Mucosa of rectum (tissue), 2 donors: ENCODE measurements around the gene TNFAIP8L3.
A peak's percentile ranks its signal among the peaks of the same experiment; 100 is the strongest.

Experiments
- H3K27ac ChIP-seq, 2 donors: one replicate each; pipeline ENCODE4 v1.7.0; 2013; ENCODE audit warnings: inconsistent platforms in 2 of 2, low read depth in 2 of 2, low read length in 2 of 2
- H3K27me3 ChIP-seq, 2 donors: one replicate each; pipeline ENCODE4 v1.7.0; 2013; ENCODE audit warnings: low read length in 2 of 2; ENCODE audit not compliant: control insufficient read depth in 2 of 2, insufficient read depth in 2 of 2
- H3K36me3 ChIP-seq, 2 donors: one replicate each; pipeline ENCODE4 v1.7.0; 2013; ENCODE audit warnings: low read length in 2 of 2; ENCODE audit not compliant: control insufficient read depth in 2 of 2, insufficient read depth in 2 of 2
- H3K4me1 ChIP-seq, 2 donors: one replicate each; pipeline ENCODE4 v1.7.0; 2013; ENCODE audit warnings: low read length in 2 of 2, mild to moderate bottlenecking in 1 of 2; ENCODE audit not compliant: control insufficient read depth in 2 of 2, insufficient read depth in 2 of 2
- H3K4me3 ChIP-seq, 2 donors: one replicate each; pipeline ENCODE4 v1.7.0; 2013; ENCODE audit warnings: low read length in 2 of 2
- H3K9ac ChIP-seq, 2 donors: one replicate each; pipeline ENCODE4 v1.7.0; 2013; ENCODE audit warnings: low read length in 2 of 2, low read depth in 1 of 2, mild to moderate bottlenecking in 1 of 2
- H3K9me3 ChIP-seq, 2 donors: one replicate each; pipeline ENCODE4 v1.7.0; 2013; ENCODE audit warnings: low read length in 2 of 2; ENCODE audit not compliant: control insufficient read depth in 2 of 2
- donor health status: healthy.
- donor health status: Normal muscosa, but diverticular disease.

Gene TNFAIP8L3

DNA sequence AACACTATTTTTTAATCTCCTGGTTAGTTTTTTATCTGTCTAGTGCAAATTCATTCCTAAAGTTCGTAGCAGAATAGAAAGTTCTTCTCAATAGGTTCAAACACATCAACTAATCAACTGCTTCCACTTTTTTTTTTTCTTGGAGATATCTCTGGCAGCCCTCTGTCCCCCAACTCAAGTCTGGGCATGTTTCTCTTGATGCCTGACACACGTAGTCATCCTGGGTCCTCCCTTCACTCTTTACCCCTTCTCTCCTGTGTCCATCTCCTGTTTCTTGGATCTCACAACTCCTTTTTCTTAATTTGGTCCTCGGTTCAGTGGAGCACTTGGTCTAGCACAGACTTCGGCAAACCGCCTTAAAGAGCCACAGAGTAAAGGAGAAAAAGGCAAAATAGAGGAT, 14.4 kb downstream of the TNFAIP8L3 start:
- Histone ChIP-seq H3K4me3 (no peak overlapping the region), H3K9ac (no peak overlapping the region), H3K27me3 (no peaks in the 10 kb centered on the region), H3K4me1 (no peaks in the 10 kb centered on the region), H3K36me3 (no peaks in the 10 kb centered on the region), H3K9me3 (no peaks in the 10 kb centered on the region), H3K27ac (no peak overlapping the region)

DNA sequence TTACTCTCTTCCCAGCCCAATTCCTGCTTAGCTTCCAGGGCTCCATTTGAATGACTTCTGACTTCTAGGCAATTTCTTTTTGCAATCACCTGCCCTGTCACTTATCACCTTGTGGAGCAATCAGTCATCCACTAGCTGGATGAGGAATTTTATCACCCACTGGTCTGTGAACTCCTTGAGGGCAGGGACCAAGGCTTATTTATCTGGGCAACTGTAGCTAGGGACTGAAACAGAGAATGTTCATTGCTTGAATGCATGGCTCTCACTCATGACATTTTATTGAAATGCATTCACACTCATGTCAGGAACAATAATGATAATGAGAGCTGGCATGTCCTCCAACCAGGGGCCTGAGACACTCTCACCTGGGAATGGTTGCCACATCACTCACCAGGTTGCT, 15.5 kb downstream of the TNFAIP8L3 start:
- no peaks in the 10 kb centered on the region for H3K36me3 ChIP-seq
- H3K4me3 ChIP-seq = no peak overlapping the region
- no peaks in the 10 kb centered on the region for H3K4me1 ChIP-seq
- no peaks in the 10 kb centered on the region for H3K9me3 ChIP-seq
- no peak overlapping the region for H3K9ac ChIP-seq
- no peak overlapping the region for H3K27ac ChIP-seq
- H3K27me3 ChIP-seq = no peaks in the 10 kb centered on the region

DNA sequence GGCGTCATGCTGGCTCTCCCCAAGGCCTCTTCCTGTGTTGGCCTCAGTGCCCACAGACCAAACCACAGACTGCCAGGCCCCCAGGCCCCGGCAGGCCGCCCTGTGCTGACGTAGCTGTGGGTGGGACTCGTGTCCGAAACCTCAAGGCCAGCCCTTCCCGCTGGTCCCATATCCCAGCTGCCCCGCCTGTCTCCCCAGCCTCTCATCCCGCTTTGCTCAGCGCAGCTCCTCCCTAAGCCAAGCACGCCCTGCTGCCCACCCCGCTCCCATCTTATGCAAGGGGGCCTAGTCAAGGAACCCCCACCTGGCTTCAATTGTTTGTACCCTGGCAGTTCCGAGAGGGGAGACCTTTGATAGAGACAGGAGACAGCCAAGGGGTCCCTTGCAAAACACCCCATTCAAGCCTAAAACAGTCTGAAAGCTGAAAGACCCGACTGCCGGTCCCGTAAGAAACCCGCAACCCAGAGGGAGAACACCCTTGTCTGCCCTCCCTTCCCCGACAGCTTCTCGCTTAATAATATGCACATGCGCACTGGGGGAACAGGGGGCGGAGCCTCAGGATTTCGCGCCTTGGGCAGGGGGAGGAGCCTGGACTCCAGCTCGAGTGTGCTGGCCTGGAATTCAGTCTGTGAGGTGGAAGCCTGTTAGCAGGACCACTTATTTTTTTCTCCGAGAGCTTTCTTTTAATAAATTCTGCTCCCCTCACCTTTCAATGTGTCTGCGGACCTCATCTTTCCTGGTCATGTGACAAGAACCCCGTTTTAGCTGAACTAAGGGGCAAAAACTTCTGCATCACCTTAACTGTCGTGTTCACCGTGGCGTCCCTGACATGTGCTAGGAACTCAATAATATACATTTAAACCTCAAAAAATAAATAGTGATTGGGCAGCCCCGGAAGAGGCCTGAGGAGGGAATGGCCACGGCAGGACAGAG, 17.2 kb downstream of the TNFAIP8L3 start:
- H3K4me1 ChIP-seq = no peaks in the 10 kb centered on the region
- no peaks in the 10 kb centered on the region for H3K36me3 ChIP-seq
- peak overlapping the region in 1 of 2 donors; percentile 11 for H3K27ac ChIP-seq
- no peak overlapping the region for H3K9ac ChIP-seq
- no peaks in the 10 kb centered on the region for H3K27me3 ChIP-seq
- no peaks in the 10 kb centered on the region for H3K9me3 ChIP-seq
- peak overlapping the region in 1 of 2 donors; percentile 45 for H3K4me3 ChIP-seq

DNA sequence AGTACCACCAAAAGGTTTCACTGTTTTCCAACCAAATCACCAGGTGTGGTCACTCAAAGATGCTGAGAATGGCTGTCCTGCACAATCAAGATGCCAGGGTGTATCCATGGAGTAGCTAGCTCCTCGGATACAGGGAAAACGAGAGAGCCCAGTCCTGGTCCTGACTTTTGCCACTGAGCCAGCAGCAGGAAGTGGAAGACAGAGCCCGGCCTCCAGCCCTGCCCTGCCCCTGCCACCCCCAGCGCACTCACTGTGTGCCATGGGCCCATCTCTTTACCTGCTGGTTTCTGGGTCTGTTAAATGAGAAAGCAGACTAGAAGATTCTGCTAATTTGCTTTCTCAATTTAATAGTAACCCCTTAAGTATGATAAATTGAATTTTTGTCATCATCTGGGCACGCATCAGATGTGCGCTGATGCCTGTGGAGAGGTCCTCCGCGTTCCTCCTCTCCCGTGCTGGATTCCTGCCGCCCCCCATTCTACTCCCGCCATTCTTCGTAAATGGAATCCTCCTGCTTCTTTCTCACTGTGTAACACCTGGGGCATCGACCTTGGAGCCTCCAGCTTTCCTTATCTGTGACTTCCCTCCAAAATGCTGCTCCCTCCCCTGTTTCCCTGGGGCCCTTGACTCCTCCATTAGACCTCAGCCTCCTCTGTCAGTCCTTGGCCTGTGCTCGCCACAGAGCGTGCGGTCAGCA, 18.0 kb downstream of the TNFAIP8L3 start:
- H3K9ac ChIP-seq = no peak overlapping the region
- H3K4me3 ChIP-seq = no peak overlapping the region
- H3K9me3 ChIP-seq = no peaks in the 10 kb centered on the region
- H3K36me3 ChIP-seq = no peaks in the 10 kb centered on the region
- no peaks in the 10 kb centered on the region for H3K27me3 ChIP-seq
- H3K27ac ChIP-seq = no peak overlapping the region
- H3K4me1 ChIP-seq = no peaks in the 10 kb centered on the region

DNA sequence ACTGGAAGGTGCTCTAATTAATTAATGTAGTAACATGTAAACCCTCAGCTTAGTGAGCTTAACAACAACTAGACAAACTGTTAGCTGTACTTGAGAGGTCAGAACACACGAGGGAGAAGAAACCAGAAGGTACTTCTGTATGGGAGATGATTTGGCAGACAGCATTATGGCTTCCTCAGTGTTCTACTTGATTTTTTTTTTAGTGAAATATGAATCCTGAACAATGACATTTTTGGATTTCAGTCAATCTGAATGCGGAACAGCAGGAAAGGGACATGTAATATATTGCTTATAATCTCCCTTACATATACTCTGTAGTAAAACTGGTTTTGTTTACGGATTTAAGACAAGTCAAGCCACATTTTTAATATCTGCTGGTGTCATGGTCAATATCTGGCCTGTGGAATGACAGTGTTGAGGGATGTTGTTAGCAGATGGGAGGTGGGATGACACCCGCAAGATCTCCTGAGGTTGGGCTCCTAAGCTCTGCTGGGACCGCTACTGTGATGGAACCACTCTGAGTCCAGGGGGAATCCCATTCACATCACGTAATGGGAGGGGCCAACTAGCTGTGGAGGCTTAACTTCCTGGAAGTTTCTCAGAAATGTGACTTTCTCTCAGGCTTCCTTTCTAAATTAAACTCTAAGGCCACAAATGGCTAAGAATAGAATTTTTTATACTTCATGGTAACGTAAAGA, 18.7 kb downstream of the TNFAIP8L3 start:
- H3K9me3 ChIP-seq = no peaks in the 10 kb centered on the region
- no peaks in the 10 kb centered on the region for H3K4me1 ChIP-seq
- no peak overlapping the region for H3K4me3 ChIP-seq
- no peak overlapping the region for H3K27ac ChIP-seq
- no peaks in the 10 kb centered on the region for H3K36me3 ChIP-seq
- H3K9ac ChIP-seq = no peak overlapping the region
- H3K27me3 ChIP-seq = no peaks in the 10 kb centered on the region

DNA sequence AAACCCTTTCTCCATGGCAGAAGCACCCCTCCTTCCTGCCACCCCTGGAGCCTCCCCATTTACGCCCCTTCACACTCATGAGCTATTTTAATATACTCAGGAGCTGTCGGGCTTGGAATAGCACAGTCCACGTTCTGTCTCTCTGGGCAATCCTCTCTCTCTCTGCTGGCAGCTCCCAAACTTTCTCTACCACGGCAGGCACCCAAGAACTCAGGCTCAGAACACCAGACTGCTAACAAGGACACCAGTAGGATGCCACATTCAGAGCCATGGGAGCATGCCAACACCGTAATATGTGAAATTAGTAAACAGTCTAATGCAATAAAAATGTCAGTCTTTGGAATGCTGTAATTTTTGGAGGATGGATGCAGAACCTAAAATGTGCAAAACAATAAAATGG, 19.3 kb downstream of the TNFAIP8L3 start:
- Histone ChIP-seq H3K9me3 (no peaks in the 10 kb centered on the region), H3K27ac (no peak overlapping the region), H3K4me1 (no peaks in the 10 kb centered on the region), H3K4me3 (no peak overlapping the region), H3K27me3 (no peaks in the 10 kb centered on the region), H3K9ac (no peak overlapping the region), H3K36me3 (no peaks in the 10 kb centered on the region)

DNA sequence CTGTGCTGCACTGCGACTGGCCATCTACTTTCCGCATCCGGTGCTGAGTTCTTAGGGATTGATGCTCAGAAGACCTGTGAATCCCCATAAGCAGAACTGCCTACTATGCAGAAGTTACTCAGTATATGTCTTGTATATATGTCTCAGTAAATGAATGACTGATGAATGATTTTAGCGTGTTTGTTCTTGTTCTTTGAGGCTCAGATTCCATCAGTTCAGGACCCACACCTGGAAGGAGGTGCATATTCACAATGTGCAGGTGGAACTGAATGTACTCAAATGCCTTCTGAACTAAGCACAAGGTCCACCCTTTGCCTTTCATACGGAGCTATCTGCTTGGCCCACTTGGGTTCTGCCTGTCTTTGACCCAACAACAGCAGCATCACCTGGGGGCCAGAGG, 19.8 kb downstream of the TNFAIP8L3 start:
- Histone ChIP-seq H3K4me3 (no peak overlapping the region), H3K4me1 (no peaks in the 10 kb centered on the region), H3K9ac (no peak overlapping the region), H3K27me3 (no peaks in the 10 kb centered on the region), H3K9me3 (no peaks in the 10 kb centered on the region), H3K36me3 (no peaks in the 10 kb centered on the region), H3K27ac (no peak overlapping the region)

DNA sequence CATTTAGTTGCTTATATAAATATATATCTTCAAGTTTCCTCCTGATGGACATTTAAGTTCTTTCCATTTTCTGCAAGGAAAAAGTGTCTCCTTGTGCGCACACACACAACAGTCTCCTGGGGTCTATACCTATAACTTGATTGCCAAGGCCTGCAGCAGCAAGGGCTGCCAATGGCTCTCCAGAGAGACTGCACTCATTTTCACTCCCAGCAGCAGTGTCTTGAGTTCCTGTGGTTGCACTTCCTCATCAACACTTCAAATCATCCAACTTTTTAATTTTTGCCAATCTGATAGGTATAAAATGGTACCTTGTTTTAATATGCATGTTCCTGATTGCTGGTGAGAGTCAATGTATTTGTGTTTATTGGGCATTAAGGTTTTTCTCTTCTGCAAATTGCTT, 23.1 kb downstream of the TNFAIP8L3 start:
- no peaks in the 10 kb centered on the region for H3K27me3 ChIP-seq
- no peak overlapping the region for H3K9ac ChIP-seq
- no peaks in the 10 kb centered on the region for H3K4me1 ChIP-seq
- no peak overlapping the region for H3K4me3 ChIP-seq
- H3K9me3 ChIP-seq = no peaks in the 10 kb centered on the region
- H3K27ac ChIP-seq = no peak overlapping the region
- no peaks in the 10 kb centered on the region for H3K36me3 ChIP-seq

DNA sequence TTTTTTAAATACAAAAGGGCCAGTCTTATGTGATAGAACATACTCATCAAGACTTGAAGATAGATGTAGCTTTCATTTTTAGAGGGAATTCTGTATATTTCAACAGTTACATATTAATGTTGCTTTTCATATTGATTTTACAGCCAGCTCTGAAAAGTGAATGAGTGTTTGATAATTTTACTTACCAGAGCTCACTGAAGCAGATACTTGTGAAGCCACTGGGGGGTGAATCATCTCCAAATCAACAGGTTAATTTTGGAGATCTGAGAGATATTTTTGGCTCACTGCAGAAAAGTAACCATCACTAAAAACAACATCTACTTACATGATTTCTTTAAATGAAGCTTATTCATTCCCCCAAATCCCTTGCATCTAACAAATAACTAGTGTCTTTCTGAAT, 24.7 kb downstream of the TNFAIP8L3 start:
- no peaks in the 10 kb centered on the region for H3K27me3 ChIP-seq
- H3K4me1 ChIP-seq = no peaks in the 10 kb centered on the region
- H3K36me3 ChIP-seq = no peaks in the 10 kb centered on the region
- H3K4me3 ChIP-seq = no peak overlapping the region
- no peak overlapping the region for H3K9ac ChIP-seq
- H3K9me3 ChIP-seq = no peaks in the 10 kb centered on the region
- no peak overlapping the region for H3K27ac ChIP-seq

DNA sequence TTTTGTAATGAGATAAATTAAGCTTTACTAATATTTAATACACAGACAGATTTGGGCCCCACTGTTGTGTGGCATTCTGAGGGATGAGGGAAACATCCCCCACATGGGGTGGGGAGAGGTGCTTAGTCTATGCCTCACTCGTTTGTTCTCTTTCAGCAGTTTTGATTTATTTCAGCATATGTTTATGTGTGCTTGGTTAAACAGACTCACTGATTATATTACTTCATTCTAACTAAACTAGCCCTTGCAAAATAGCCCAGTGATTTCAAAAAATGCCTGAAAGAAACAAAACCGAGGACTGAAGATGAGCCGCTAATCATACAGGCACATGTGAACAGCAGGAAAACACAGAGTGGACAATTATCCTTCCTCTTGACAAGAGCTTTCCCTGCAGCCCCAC, 27.2 kb downstream of the TNFAIP8L3 start:
- H3K4me1 ChIP-seq = no peaks in the 10 kb centered on the region
- H3K4me3 ChIP-seq = no peak overlapping the region
- no peak overlapping the region for H3K27ac ChIP-seq
- no peak overlapping the region for H3K9ac ChIP-seq
- H3K36me3 ChIP-seq = no peaks in the 10 kb centered on the region
- no peaks in the 10 kb centered on the region for H3K27me3 ChIP-seq
- no peaks in the 10 kb centered on the region for H3K9me3 ChIP-seq
